GM11168 (cell line): Measurements from ENCODE around the gene TBXA2R.

Experiments used
- in situ Hi-C: fragments of 300-500 bp; cut with MboI; formaldehyde crosslinking; loops from one replicate; pipeline ENCODE4 v1.12.0; 2022; ENCODE audit warnings: low sequenced_read_pairs; ENCODE audit not compliant: unreplicated experiment

TBXA2R gene

GRCh38 chr19:3608079-3608641 lies 1.5 kb upstream of the TBXA2R start:
- in situ Hi-C loops = no loop called here

GRCh38 chr19:3607303-3608078 lies 816 bp upstream of the TBXA2R start:
- in situ Hi-C loops = no loop called here

- in situ Hi-C loops = no loop called here
Observed at GRCh38 chr19:3606174-3606689, 443 bp downstream of the TBXA2R start.

- in situ Hi-C loops = no loop called here
Observed at GRCh38 chr19:3605770-3606169, 905 bp downstream of the TBXA2R start.

GRCh38 chr19:3605361-3605760 lies 1.3 kb downstream of the TBXA2R start:
- in situ Hi-C loops = no loop called here

- in situ Hi-C loops = no loop called here
Observed at GRCh38 chr19:3604987-3605343, 1.7 kb downstream of the TBXA2R start.

- in situ Hi-C loops = no loop called here
Observed at GRCh38 chr19:3604227-3604986, 2.3 kb downstream of the TBXA2R start.

GRCh38 chr19:3603121-3603811 lies 3.4 kb downstream of the TBXA2R start:
- in situ Hi-C loops = no loop called here

GRCh38 chr19:3601021-3601420 lies 5.7 kb downstream of the TBXA2R start:
- in situ Hi-C loops = no loop called here

GRCh38 chr19:3599776-3600187 lies 6.9 kb downstream of the TBXA2R start:
- in situ Hi-C loops = no loop called here

GRCh38 chr19:3595521-3596061 lies 11.1 kb downstream of the TBXA2R start:
- in situ Hi-C loops = no loop called here

- in situ Hi-C loops = no loop called here
Observed at GRCh38 chr19:3593156-3593555, 13.5 kb downstream of the TBXA2R start.

GRCh38 chr19:3591876-3592613 lies 14.6 kb downstream of the TBXA2R start:
- in situ Hi-C loops = no loop called here

GRCh38 chr19:3590991-3591659 lies 15.6 kb downstream of the TBXA2R start:
- in situ Hi-C loops = no loop called here

- in situ Hi-C loops = no loop called here
Observed at GRCh38 chr19:3589949-3590348, 16.7 kb downstream of the TBXA2R start.

GRCh38 chr19:3589439-3589838 lies 17.2 kb downstream of the TBXA2R start:
- in situ Hi-C loops = no loop called here

GRCh38 chr19:3586707-3587346 lies 19.8 kb downstream of the TBXA2R start:
- in situ Hi-C loops = no loop called here

- in situ Hi-C loops = no loop called here
Observed at GRCh38 chr19:3586127-3586626, 20.5 kb downstream of the TBXA2R start.
